ENCODE results near the gene PIGM. TPM values are rescaled to one million over a fixed set of nuclear protein-coding genes. Genes with fewer than 3 reads are reported as not detected.

Gene PIGM
- total and polyA plus RNA-seq, 7 experiments from 2014 or later = 4.0 to 11.4 (median 5.0) TPM

DNA sequence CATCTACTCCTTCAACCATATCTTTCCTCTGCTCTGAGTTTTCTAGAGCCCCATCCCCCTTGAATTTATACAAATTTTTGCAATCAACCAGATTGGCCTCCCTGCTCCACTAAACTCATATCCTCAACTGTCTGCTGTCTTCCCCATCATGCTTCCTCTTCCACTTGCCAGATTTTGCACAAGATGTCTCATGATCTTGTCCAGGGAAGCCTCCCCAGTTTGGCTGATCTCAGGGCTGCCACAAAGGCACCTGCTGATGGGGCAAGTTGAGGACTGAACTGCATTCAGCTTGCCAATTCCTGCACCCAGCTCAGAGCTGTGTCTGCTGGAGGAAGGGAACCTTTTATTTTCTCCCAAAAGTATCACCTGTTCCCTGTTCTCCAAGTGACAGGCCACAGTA is 45.7 kb upstream of the PIGM start:
- ATAC-seq (no peak), DNase-seq (no peak)
- Mint-ChIP-seq H3K4me1 (peaks cover 0 to 10% (median 0%) of the 10 kb centered on the region in 7 donors), H3K9me3 (peaks cover 0 to 2% (median 0%) of the 10 kb centered on the region in 11 donors), H3K4me3 (no peak overlapping the region), H3K27ac (peak overlapping the region in 1 of 9 donors; percentile 78), H3K27me3 (peaks cover 50 to 83% (median 64%) of the 10 kb centered on the region in 5 donors), H3K36me3 (no peaks in the 10 kb centered on the region)
- H3K36me3 ChIP-seq (ENCODE audit: control insufficient read depth in 2 of 3, insufficient read depth in 3 of 3, low read length in 3 of 3) = no peaks in the 10 kb centered on the region
- no peaks in the 10 kb centered on the region for H3K4me1 ChIP-seq (ENCODE audit: control insufficient read depth in 2 of 2, insufficient read depth in 2 of 2, low read length in 2 of 2)
- H3K27ac ChIP-seq (ENCODE audit: low read depth, low read length) = no peak overlapping the region
- ChIA-PET CTCF (interaction anchor here (0.8 to 5.2 kb wide), 7 partner anchors 10 to 278 kb away, joined by 3 to 58 read pairs (median 4); partner anchors contain the start of gene PIGM), POLR2A (no interaction called here)
- H3K27me3 ChIP-seq (ENCODE audit: control insufficient read depth in 2 of 2, insufficient read depth in 2 of 2, low read length in 2 of 2) = peaks cover 14 to 17% of the 10 kb centered on the region in 2 donors
- H3K4me3 ChIP-seq (ENCODE audit: low read length) = no peak overlapping the region
- intact Hi-C loops (cut with micrococcal nuclease) = no loop called here
- no peaks in the 10 kb centered on the region for H3K9me3 ChIP-seq (ENCODE audit: control insufficient read depth in 2 of 3, low read length in 3 of 3)

DNA sequence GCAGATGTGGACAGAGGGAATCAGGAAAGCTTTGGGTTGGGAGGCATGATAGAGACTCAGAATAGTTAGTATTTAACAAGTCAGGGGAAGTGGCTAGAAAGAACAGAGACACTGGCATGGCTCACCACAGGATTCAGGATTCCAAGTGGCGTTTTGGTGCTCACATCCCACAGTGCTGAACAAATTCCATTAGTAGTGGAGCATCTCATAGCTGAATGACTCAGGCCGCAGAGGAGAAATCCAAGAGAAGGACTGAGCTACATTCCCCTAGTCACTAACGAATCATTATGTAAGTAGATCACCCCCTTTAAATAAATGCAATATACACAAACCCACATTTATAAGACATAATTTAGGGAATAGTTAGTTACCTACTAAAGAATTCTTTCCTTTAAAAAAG is 44.5 kb upstream of the PIGM start:
- Mint-ChIP-seq H3K4me1 (peaks cover 0 to 17% (median 4%) of the 10 kb centered on the region in 7 donors), H3K27me3 (peaks cover 48 to 81% (median 63%) of the 10 kb centered on the region in 5 donors), H3K4me3 (no peak overlapping the region), H3K9me3 (peaks cover 0 to 2% (median 0%) of the 10 kb centered on the region in 11 donors), H3K27ac (no peak overlapping the region), H3K36me3 (no peaks in the 10 kb centered on the region)
- POLR2A ChIA-PET = no interaction called here
- no peak for DNase-seq
- Histone ChIP-seq H3K9me3 (ENCODE audit: control insufficient read depth in 2 of 3, low read length in 3 of 3) (no peaks in the 10 kb centered on the region), H3K36me3 (ENCODE audit: control insufficient read depth in 2 of 3, insufficient read depth in 3 of 3, low read length in 3 of 3) (no peaks in the 10 kb centered on the region), H3K27me3 (ENCODE audit: control insufficient read depth in 2 of 2, insufficient read depth in 2 of 2, low read length in 2 of 2) (peaks cover 13 to 14% of the 10 kb centered on the region in 2 donors), H3K4me3 (ENCODE audit: low read length) (no peak overlapping the region), H3K27ac (ENCODE audit: low read depth, low read length) (no peak overlapping the region), H3K4me1 (ENCODE audit: control insufficient read depth in 2 of 2, insufficient read depth in 2 of 2, low read length in 2 of 2) (peaks cover 0 to under 1% of the 10 kb centered on the region in 2 donors)
- CTCF ChIA-PET = interaction anchor here (1.2 kb wide), 1 partner anchor 28 kb away, joined by 3 read pairs; no protein-coding TSS in a partner anchor
- ATAC-seq = no peak
- intact Hi-C loops (cut with micrococcal nuclease) = no loop called here

DNA sequence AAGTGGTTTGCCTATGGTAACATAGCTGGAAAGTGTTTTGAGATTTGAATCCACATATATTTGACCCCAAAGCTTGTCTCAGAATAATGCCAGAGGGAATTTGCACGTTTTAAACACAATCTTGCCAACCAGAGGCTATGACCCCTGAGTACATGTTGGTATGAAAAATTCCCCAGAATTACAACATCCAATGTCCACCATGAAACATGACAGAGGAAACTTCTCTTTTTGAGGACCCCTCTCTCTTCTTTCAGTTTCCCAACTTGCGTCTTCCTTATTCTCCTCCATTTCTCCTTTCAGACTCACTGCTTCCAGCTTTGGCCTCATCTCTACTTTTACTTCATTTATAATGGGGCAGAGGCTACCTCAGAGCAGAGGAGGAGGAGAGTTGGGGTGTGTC is 44.0 kb upstream of the PIGM start:
- H3K27ac ChIP-seq (ENCODE audit: low read depth, low read length) = no peak overlapping the region

GRCh38 chr1:160074865-160075264 is 43.1 kb upstream of the PIGM start:
- intact Hi-C loops (cut with micrococcal nuclease) = no loop called here

More for the DNA sequence above, 44.0 kb upstream of the PIGM start:
- POLR2A ChIA-PET = no interaction called here
- H3K9me3 Mint-ChIP-seq = peaks cover 0 to 2% (median 0%) of the 10 kb centered on the region in 11 donors
- peaks cover 8 to 9% of the 10 kb centered on the region in 2 donors for H3K27me3 ChIP-seq (ENCODE audit: control insufficient read depth in 2 of 2, insufficient read depth in 2 of 2, low read length in 2 of 2)
- H3K4me1 Mint-ChIP-seq = peaks cover under 1 to 19% (median 6%) of the 10 kb centered on the region in 7 donors
- DNase-seq = no peak
- H3K9me3 ChIP-seq (ENCODE audit: control insufficient read depth in 2 of 3, low read length in 3 of 3) = no peaks in the 10 kb centered on the region
- no peak for ATAC-seq
- no peaks in the 10 kb centered on the region for H3K36me3 Mint-ChIP-seq
- H3K4me3 Mint-ChIP-seq = no peak overlapping the region
- H3K27ac Mint-ChIP-seq = no peak overlapping the region
- CTCF ChIA-PET = interaction anchor here (0.6 to 3.5 kb wide), 3 partner anchors 10 to 176 kb away, joined by 3 to 12 read pairs (median 6); no protein-coding TSS in a partner anchor
- peaks cover 0 to 5% of the 10 kb centered on the region in 2 donors for H3K4me1 ChIP-seq (ENCODE audit: control insufficient read depth in 2 of 2, insufficient read depth in 2 of 2, low read length in 2 of 2)
- intact Hi-C loops (cut with micrococcal nuclease) = no loop called here
- no peak overlapping the region for H3K4me3 ChIP-seq (ENCODE audit: low read length)
- no peaks in the 10 kb centered on the region for H3K36me3 ChIP-seq (ENCODE audit: control insufficient read depth in 2 of 3, insufficient read depth in 3 of 3, low read length in 3 of 3)
- peaks cover 44 to 78% (median 60%) of the 10 kb centered on the region in 5 donors for H3K27me3 Mint-ChIP-seq

DNA sequence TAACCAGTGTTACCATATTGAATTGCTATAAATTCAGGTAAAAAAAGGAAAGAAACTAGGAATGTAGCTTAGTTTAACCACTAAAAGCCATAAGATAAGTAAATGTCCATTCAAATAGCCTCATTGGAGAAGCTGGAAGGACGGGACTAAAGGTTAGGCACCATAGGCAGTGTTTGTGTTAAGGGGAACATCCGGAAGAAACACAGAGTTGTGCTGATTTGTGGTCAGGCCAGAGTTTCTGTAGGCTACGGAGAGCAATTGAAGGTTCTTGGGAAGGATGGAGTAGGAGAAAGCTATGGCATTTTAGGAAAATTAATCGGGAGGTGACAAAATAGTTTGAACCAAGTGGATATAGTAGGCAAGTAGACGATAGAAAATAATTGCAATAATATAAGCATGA is 39.5 kb upstream of the PIGM start:
- no peak for DNase-seq
- Mint-ChIP-seq H3K27me3 (peaks cover 18 to 61% (median 45%) of the 10 kb centered on the region in 5 donors), H3K9me3 (no peaks in the 10 kb centered on the region), H3K4me3 (peak overlapping the region in 3 of 10 donors; percentile 16 to 30 (median 26)), H3K27ac (peak overlapping the region in 1 of 9 donors; percentile 9), H3K4me1 (peaks cover 9 to 26% (median 16%) of the 10 kb centered on the region in 7 donors), H3K36me3 (no peaks in the 10 kb centered on the region)
- Histone ChIP-seq H3K27me3 (ENCODE audit: control insufficient read depth in 2 of 2, insufficient read depth in 2 of 2, low read length in 2 of 2) (peaks cover 0 to 6% of the 10 kb centered on the region in 2 donors), H3K4me1 (ENCODE audit: control insufficient read depth in 2 of 2, insufficient read depth in 2 of 2, low read length in 2 of 2) (peaks cover 3 to 8% of the 10 kb centered on the region in 2 donors), H3K9me3 (ENCODE audit: control insufficient read depth in 2 of 3, low read length in 3 of 3) (no peaks in the 10 kb centered on the region), H3K27ac (ENCODE audit: low read depth, low read length) (no peak overlapping the region), H3K36me3 (ENCODE audit: control insufficient read depth in 2 of 3, insufficient read depth in 3 of 3, low read length in 3 of 3) (no peaks in the 10 kb centered on the region), H3K4me3 (ENCODE audit: low read length) (no peak overlapping the region)
- POLR2A ChIA-PET = interaction anchor here (1.8 kb wide), 1 partner anchor 40 kb away, joined by 4 read pairs; no protein-coding TSS in a partner anchor
- CTCF ChIA-PET = interaction anchor here (0.7 to 1.2 kb wide), 2 partner anchors 14 to 25 kb away, joined by 3 to 5 read pairs; no protein-coding TSS in a partner anchor
- ATAC-seq = no peak
- intact Hi-C loops (cut with micrococcal nuclease) = no loop called here

More at GRCh38 chr1:160074865-160075264, 43.1 kb upstream of the PIGM start:
- Histone ChIP-seq H3K27ac (ENCODE audit: low read depth, low read length) (no peak overlapping the region), H3K4me1 (ENCODE audit: control insufficient read depth in 2 of 2, insufficient read depth in 2 of 2, low read length in 2 of 2) (peaks cover 3 to 8% of the 10 kb centered on the region in 2 donors), H3K9me3 (ENCODE audit: control insufficient read depth in 2 of 3, low read length in 3 of 3) (no peaks in the 10 kb centered on the region), H3K27me3 (ENCODE audit: control insufficient read depth in 2 of 2, insufficient read depth in 2 of 2, low read length in 2 of 2) (peaks cover 7 to 11% of the 10 kb centered on the region in 2 donors), H3K4me3 (ENCODE audit: low read length) (no peak overlapping the region), H3K36me3 (ENCODE audit: control insufficient read depth in 2 of 3, insufficient read depth in 3 of 3, low read length in 3 of 3) (no peaks in the 10 kb centered on the region)
- ATAC-seq = no peak
- Mint-ChIP-seq H3K4me1 (peaks cover 9 to 28% (median 14%) of the 10 kb centered on the region in 7 donors), H3K36me3 (no peaks in the 10 kb centered on the region), H3K27ac (no peak overlapping the region), H3K9me3 (peaks cover 0 to 2% (median 0%) of the 10 kb centered on the region in 11 donors), H3K4me3 (no peak overlapping the region), H3K27me3 (peaks cover 38 to 73% (median 50%) of the 10 kb centered on the region in 5 donors)
- DNase-seq = no peak
- ChIA-PET POLR2A (no interaction called here), CTCF (interaction anchor here (0.6 to 3.5 kb wide), 4 partner anchors 11 to 301 kb away, joined by 4 to 12 read pairs (median 6); no protein-coding TSS in a partner anchor)

GRCh38 chr1:160070243-160071163 is 38.7 kb upstream of the PIGM start:
- Histone ChIP-seq H3K9me3 (ENCODE audit: control insufficient read depth in 2 of 3, low read length in 3 of 3) (no peaks in the 10 kb centered on the region), H3K36me3 (ENCODE audit: control insufficient read depth in 2 of 3, insufficient read depth in 3 of 3, low read length in 3 of 3) (no peaks in the 10 kb centered on the region), H3K27ac (ENCODE audit: low read depth, low read length) (peak overlapping the region; percentile 51), H3K27me3 (ENCODE audit: control insufficient read depth in 2 of 2, insufficient read depth in 2 of 2, low read length in 2 of 2) (peaks cover 0 to 6% of the 10 kb centered on the region in 2 donors), H3K4me3 (ENCODE audit: low read length) (peak overlapping the region; percentile 85), H3K4me1 (ENCODE audit: control insufficient read depth in 2 of 2, insufficient read depth in 2 of 2, low read length in 2 of 2) (peaks cover 3 to 8% of the 10 kb centered on the region in 2 donors)
- peak overlapping the region; percentile 88 to 100 (median 92) for H3K4me3 Mint-ChIP-seq
- no peaks in the 10 kb centered on the region for H3K36me3 Mint-ChIP-seq
- H3K9me3 Mint-ChIP-seq = no peaks in the 10 kb centered on the region
- DNase-seq (peak; percentile 47 to 81 (median 69)), ATAC-seq (peak; percentile 96)
- H3K4me1 Mint-ChIP-seq = peaks cover 9 to 26% (median 16%) of the 10 kb centered on the region in 7 donors
- peak overlapping the region in 7 of 9 donors; percentile 18 to 78 (median 62) for H3K27ac Mint-ChIP-seq
- H3K27me3 Mint-ChIP-seq = peaks cover 18 to 60% (median 37%) of the 10 kb centered on the region in 5 donors
- CTCF ChIA-PET = interaction anchor here (0.7 to 1.9 kb wide), 4 partner anchors 15 to 25 kb away, joined by 3 to 7 read pairs (median 4); no protein-coding TSS in a partner anchor
- POLR2A ChIA-PET = interaction anchor here (0.8 to 1.8 kb wide), 4 partner anchors 15 to 146 kb away, joined by 3 to 5 read pairs (median 4); partner anchors contain the start of gene IGSF8
- intact Hi-C loops (cut with micrococcal nuclease) = loop anchor here in 1 of 2 donors (1.0 kb wide), 3 partner anchors 14 to 39 kb away; partner anchors contain the start of genes IGSF8 and PIGM
